Stimulated activated CD4-positive, alpha-beta T cell treated with anti-CD3 and anti-CD28 coated beads, Interleukin-1b, Interleukin-23, amount 100 ng/mL, for 24 hours (primary cell): ENCODE data around the gene SLC25A22.

Experiments
- DNase-seq, 4 experiments: peaks; one replicate each; pipeline ENCODE4 v3.0.0-alpha.2; 2020; ENCODE audit warnings: low read depth in 4 of 4, low spot score in 1 of 4

SLC25A22 gene

DNA sequence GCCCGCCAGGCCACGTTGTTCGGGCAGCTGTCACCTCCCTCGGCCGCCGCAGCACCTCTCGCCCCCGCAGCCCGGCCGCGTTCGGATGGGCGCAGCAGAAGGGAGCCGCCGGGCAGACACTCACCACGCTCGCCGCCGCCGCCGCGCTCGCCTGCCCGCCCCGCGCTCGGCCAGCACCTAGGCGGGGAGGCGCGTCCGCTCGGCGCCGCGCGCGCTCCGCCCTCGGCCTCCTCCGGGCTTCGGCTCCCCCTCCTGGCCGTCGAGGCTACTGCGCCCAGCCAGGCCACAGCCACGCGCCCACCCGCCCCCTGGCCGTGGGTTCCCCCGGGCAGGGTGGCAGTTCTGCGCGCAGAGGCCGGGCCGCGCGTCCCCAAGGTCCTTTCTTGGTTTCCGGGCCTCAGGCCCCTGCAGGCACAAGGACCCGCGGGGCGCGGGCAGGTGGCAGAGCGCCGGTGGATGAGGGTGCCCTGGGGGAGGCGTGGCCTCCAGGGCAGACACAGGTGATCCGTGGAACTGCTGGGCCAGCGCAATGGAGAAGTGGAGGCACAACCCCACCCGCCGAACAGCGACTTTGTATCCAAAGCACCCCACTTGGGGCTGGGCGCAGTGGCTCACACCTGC is at the start of gene SLC25A22:
TSS of gene SLC25A22 (minus strand) at position 189 of the 621 bp plus-strand sequence. CDS start 3,275 bp downstream, outside the sequence.
- peak; percentile 59 to 78 (median 73) for DNase-seq

DNA sequence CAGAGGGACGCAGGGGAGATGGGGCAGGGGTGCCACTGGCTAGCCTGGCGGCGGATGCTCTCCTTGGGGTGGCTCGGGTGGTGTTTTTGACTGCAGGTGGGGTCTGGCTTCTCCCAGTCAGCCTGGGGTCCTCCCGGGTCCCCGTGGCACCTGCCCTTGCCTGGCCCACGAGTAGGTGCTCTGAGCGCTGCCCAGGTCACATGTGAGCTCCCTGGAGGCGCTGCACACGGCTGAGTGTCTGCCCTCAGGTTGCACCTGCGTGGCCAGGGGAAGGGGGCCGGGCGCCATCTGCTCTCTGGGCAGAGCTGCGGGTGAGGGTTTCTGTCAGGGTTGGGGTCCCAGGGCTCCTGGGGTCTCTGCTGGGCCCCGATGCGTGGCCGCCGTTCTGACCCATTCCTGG is 49.8 kb upstream of the SLC25A22 start:
- DNase-seq = no peak

DNA sequence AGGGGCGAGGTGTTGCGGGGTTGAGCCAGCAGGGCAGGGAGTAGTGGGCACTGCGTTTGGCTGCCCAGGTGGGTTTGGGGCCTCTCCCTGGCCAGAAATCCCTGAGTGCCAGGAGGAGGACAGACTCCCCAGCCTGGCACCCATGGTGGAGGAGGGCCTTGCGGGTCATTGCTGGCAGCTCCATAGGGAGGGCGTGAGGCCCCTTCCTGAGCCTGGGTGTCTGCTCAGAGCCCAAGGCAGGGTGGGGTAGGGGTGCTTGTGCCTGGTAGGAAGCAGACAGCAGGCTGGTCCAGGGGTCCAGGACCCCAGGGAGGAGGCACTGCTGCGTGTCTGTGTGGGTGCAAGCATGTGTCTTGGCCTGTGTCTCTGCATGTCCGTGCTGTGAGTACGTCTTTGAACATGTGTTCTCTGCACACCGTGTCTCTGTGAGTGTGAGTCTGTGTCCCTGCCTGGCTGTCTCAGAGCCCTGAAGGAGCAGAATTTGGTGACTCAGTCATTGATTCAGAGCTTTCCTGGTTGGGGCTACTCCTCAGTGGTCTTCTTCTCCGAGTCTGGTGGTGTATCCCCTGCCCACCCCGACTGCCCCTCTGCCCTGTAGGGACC is 48.5 kb upstream of the SLC25A22 start:
- no peak for DNase-seq

DNA sequence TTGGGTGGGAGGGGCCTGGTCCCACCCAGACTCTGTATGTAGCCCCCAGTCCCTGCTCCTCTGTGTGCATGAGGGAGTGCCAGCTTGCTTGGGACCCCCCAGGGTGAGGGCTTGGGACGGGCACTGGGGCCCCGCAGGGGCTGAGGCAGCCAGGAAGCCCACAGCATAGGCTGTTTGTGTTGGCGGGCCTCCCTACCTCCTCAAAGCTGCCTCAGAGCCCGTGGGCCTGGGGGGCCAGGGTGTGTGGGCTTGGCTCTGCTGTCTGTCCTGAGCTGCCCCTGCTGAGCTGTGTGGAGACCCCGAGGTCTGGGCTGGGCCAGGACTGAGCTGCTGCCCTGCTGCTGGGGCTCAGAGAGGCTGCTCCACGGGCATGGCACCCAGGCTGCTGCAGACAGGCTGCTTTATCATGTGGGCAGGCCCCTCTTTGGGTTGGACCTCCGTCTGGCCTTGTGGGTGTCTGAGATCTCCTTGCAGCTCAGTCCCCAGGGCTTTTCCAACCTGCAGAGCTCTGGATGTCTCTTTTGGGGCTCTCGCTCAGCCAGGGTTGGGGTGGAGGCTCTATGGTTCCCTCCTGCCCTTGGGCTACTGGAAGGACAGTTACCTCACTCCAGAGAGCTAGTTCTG is 47.9 kb upstream of the SLC25A22 start:
- DNase-seq = no peak

DNA sequence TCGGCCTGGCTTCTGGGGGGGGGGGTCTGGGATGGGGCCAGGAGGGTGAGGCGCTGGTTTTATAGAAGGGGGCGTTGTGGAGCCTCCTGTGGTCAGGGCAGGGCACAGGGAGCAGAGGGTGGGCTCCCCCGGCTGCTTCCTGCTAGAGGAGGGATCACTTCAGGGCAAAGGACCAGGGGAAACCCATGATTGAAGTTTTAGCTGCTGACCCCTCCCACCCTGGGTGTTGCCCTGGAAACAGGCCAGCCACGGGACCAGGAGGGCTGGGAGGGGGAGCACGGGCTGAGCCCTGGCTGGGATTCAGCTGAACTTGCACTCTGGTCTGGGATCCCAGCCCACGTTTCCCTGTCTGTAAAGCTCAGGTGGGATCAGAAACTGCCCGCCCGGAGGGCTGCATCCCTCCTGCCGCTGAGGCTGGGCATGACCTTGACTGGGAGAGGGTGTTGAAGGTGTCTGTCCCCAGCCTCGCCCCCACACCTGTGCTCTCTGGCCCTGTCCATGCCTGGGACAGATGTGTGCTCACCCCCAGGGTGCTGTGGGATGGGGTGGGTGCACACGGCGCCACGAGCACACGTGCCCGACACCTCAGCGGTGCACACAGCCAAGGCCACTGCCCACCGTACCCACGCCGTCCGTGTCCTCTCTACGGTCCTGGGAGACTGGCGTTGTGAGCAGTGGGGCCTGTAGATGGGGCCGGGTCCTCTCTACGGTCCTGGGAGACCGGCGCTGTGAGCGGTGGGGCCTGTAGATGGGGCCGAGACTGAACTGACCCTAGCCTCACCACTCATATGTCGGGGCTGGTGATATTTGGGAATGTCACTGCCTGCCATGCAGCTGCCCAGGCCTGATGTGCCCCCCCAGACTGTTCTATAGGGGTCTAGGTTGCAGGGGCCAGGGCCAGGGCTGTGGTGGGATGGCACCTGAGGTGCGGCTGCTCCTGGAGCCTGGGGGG is 46.9 kb upstream of the SLC25A22 start:
- DNase-seq = no peak

DNA sequence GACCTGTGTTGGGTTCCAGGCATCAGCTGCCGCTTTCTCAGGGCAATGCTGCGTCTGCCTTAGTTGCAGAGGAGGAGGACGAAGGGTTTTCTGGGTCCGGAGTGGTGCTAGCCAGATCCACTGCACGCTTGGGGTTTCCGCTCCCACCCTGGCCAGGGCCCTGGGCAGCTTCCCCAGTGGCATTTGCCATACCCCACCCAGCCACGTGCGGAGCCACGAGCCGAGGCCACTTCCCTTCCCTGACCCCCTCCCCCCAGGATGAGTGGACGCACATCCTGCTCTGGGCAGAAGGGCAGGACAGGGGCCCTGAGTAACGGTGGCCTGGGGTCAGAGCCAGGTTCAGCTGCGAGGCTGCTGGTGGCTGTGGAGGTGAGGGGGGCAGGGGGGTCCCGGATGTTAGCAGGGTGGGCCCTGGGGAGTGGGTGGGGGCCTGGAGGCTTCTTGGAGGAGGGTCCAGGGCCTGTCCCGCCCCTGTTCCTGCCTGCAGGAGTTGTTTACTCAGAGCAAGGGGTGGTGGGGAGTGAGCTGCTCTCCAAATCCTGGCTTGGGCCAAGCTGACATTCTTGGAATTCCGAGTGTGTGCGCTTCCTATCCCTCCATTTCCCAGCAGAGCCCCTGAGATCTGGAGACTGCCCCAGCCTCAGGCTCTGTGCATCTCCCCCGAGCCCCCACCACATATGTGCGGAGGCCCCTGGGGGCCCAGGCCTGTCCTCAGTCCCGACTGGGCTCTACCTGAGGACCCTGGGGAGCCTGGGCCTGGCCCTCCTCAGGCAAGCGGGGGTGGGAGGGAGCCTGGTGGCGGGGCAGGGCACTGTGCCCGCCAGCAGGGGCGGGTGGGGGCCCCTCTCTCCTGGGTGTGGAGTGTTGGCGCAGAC is 46.0 kb upstream of the SLC25A22 start:
- DNase-seq = no peak

DNA sequence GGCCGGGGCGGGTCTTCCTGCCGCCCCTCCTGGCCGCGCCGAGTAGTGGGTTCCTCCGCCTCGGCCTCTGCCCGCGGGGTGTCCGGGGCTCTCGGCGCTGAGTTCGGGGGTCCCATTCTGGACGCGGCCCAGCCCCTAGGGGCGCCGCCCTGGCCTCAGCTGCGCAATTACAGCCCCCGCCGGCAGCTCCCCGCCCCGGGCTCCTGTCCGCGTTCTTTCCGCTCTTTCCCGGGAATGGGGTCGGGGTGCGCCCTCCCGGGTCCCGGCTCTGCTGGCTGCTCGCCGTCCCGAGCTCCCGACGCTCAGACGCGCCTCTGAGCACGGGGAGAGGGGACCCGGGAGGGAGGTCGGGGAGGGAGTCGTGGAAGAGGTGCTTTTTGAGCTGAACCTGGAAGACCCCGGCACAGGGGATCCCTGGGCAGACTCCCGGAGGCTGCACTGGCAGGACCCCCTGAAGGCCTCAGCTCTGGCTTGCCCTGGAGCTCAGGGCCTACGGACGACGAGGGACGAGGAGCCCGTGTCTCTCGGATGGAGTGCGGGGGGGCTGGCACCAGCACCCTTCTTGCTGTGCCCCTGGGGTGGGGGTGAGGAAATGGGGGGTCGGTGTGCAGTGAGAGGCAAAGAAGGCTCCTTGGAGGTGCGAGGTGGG is 45.1 kb upstream of the SLC25A22 start:
- no peak for DNase-seq

DNA sequence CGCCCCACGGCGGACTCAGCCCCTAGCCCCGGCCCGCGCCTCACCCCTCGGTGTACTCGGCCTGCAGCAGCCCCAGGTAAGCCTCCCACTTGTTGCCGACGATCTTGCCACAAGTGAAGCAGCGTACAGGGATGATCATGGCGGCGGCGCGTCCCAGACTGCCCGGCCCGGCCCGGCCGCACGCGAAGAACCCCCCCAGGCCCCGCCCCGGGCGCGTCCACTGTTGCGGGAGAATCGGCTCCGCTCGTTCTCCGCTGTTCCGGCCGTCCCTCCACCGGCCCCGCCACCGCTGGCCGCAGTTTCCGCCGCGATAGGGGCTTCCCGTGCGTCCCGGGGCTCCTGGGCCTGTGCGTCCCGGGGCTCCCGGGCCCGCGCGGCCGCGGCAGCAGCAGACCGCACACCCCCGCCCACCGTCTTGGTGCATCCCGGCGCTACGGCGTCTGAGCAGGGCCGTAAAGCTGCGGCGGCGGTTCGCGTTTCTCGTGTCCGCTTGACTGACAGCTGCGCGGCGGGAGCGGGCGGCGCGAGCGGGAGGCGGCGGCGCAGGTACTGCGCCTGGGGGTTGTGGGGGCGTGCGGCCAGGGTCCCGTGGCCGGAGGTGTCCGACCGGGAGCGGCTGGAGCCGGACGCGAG is 44.4 kb upstream of the SLC25A22 start, which contains the start of the genes POLR2L and TSPAN4:
TSS of gene POLR2L (minus strand) at position 160 of the 633 bp plus-strand sequence. CDS start at position 139, 21 bp downstream.
TSS of gene TSPAN4 (plus strand) at position 483 of the 633 bp plus-strand sequence. CDS start 7,453 bp downstream, outside the sequence.
- peak; percentile 79 to 89 (median 84) for DNase-seq

DNA sequence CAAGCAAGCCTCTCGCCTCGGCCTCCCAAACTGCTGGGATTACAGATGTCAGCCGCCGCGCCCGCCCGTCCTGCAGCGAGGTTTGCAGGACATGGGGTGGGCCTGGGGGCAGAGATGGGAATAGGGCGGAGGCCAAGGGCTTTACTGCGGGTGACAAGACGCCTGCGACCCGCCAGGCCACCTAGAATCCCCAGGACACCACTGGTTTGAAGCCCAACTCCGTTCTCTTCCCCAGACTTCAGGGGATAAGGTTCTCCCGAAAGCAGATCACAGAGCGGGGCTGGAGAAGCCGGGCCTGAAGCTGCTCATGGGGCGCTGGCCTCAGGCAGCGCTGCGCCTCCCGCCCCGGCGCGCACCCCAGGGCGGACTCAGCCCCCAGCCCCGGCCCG is 43.9 kb upstream of the SLC25A22 start:
- no peak for DNase-seq

DNA sequence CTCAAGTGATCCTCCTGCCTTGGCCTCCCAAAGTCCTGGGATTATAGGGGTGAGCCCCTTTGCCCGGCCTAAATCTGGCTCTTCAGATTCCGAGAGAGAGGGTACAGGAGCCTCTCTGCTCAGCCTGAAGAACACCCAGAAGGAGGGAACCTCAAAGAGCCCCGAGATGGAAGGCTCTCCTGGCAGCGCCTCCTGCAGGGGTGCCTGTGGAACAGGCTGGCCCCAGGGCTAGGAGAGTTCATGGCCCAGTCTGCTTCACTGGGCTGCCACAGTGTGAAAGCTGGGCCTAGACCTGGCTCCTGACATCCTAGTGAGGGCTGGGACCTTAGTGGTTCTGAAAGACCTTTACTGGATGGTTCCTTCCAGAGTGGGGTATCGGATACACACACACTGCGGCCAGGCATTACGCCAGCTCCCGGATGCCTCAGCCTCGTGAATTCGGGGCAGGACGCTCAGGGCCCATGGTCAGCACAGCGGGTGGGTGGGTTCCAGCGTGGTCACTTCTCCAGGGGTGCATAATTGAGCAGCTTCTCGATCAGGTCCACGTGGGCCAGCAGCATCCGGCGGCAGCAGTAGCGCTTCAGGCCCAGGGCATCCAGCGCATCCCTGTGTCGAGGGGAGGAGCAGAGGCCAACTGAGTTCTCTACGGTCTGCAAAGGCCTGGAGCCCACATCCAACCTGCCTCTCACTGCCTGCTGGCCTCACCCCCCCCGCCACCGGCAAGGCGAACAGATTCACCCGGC is 42.0 kb upstream of the SLC25A22 start:
- DNase-seq = no peak

DNA sequence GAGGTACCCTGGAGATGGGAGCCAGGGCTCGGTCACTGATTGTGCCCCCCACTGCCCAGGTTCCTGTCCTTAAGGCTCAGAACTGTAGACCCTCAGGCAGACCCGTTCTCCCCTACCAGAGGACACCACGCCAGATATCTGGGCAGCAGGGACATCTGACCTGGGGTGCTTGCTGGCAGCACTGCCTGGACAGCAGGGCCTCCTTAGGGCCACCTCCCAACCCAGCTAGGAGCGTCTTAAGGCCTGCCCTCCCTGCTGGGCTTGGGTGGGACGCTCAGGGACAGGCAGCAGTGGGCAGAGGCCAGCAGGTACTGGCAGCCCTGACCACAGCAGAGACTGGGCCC is 41.2 kb upstream of the SLC25A22 start:
- DNase-seq = no peak

DNA sequence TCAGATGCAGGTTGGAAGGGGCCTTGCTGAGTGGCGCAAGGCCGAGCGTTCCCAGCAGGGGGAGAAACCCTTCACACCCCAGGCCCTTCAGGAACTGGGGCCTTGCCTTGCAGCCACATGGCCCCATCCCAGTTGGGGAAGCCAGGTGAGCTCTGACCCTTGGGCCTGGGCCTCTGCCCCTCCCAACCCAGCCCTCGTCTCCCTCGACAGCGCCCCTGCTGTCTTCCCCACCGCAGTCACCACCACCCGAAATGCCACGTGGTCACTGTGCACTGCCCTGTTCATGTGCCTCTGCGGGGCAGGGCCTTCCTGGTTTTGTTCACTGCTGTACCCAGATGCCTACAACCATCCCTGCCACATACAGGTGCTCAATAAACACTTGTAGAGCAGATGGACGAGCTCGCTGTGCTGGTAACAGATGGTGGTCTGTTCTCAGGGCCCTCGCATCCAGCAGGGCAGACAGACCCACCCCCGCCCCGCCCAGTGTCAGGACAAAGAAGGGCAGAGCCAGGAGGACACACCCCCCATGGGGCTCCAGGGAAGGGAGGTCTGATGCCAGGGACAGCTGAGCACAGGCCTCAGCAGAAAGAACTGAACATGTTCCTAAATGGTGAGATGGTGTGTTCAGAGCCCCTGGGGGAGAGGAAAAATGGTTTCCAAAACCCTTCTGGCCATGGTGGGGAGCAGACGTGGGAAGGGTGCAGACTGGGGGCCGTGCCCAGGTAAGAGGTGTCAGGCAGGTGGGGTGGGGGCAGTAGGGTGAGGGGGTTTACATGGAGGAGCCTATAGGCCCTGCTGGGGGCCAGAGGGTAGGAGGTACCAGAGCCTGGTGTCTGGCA is 40.6 kb upstream of the SLC25A22 start:
- no peak for DNase-seq

DNA sequence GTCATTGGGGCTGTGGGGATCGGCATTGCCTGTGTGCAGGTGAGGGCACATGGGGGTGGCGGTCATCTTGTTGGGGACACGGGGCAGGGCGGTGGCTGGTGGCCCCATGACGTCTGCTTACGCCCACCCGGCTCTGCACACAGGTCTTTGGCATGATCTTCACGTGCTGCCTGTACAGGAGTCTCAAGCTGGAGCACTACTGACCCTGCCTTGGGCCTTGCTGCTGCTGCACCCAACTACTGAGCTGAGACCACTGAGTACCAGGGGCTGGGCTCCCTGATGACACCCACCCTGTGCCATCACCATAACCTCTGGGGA is 39.9 kb upstream of the SLC25A22 start:
- no peak for DNase-seq

DNA sequence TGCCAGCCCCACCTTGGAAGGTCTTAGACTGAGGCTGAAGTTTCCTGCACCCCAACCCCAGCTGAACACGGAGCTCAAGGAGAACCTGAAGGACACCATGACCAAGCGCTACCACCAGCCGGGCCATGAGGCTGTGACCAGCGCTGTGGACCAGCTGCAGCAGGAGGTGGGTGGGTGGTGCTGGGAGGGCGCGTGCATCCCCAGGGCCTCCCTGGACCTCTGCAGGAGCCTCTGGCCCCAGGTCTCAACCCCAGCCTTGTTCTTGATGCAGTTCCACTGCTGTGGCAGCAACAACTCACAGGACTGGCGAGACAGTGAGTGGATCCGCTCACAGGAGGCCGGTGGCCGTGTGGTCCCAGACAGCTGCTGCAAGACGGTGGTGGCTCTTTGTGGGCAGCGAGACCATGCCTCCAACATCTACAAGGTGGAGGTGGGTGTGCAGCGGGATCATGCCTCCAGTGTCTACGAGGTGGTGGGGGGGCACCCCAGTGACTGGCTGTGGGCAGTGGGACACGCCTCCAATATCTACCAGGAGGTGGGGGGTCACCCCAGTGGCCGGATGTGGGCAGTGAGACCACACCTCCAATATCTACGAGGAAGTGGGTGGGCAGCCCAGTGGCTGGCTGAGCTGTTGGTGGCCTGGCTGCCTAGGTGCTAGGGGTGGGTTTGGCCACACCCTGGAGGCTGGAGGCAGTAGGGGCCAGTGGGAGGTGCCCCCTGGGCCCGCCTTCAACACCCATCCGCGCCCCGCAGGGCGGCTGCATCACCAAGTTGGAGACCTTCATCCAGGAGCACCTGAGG is 39.3 kb upstream of the SLC25A22 start:
- no peak for DNase-seq

DNA sequence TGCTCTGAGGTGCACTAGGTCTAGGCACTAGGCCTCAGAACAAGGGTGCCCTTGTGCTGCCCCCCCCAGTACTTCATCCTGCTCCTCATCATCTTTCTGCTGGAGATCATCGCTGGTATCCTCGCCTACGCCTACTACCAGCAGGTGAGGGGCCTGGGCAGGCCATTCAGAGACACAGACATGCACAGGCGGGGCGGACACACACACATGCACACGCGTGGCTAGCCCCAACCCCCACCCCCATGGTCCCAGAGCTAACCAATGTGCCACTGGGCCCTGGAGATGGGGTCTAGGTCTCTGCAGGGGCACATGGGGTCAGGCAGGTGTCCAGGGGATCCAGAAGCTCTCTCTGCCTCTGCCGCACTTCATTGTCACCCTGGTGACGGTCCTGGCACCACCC is 38.6 kb upstream of the SLC25A22 start:
- no peak for DNase-seq

DNA sequence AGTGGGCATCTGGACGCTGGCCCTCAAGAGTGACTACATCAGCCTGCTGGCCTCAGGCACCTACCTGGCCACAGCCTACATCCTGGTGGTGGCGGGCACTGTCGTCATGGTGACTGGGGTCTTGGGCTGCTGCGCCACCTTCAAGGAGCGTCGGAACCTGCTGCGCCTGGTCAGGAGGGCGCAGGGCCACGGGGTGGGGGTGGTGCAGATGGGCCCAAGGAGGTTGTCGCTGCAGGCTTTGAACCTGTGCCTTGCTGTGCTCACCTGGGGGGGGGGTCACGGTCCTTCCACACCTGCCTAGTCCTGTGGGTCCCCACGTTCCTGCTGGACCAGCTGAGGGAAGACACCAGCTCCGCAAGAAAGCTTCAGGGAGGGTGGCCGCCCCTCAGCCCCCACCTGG is 38.2 kb upstream of the SLC25A22 start:
- no peak for DNase-seq
